Activated CD4-positive, CD25-positive, alpha-beta regulatory T cell treated with anti-CD3 and anti-CD28 coated beads, Interleukin-2, amount 50 U/mL, for 72 hours (primary cell): ENCODE data around the gene CORO1C.
"Not testable (repeated sequence)": the region's sequence is repeated elsewhere in the genome, so short reads cannot be mapped to it uniquely, and the experiment has no call there.

Source experiments
- DNase-seq: peaks from one replicate; pipeline ENCODE4 v3.0.0; 2021

Gene CORO1C

DNA sequence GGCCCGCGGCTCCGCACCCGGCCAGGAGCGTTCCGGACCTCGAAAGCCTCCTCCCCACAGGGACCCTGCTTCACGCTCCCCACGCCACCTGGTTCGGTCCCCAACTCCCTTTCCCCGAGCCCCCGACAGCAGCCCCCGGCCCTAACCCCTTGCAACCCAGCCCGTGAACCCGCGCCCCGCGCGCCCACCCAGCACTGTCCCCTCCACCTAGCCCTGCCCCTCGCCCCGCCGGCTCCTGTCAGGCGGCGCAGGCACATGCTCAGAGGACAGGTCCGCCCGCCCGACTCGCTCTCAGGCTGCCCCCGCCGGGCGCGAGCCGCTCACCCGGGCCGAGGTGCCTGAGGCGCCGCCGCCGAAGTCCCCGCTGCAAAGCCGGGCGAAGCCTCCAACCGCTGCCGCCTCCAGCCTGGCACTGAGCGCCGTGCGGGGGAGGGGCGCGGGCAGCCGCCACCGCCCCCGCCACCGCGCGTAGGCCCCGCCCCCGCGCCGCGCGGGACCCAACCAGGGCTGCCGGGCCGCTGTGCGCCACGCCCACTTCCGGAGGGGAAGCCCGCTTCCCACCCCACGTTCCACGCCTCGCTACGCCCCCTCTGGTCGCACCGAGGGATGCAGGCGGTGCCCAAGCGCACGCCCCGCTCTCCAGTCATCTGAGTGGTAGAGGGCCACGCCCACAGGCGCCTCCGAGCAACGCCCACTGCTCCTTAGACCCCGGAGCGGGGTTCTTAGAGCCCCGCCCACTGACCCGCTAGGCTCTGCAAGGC lies at the start of gene CORO1C:
Gene CORO1C (minus strand): TSS at position 414 of the 761 bp plus-strand sequence. CDS start 30,200 bp downstream, outside the sequence.
- DNase-seq, result peak; percentile 99

DNA sequence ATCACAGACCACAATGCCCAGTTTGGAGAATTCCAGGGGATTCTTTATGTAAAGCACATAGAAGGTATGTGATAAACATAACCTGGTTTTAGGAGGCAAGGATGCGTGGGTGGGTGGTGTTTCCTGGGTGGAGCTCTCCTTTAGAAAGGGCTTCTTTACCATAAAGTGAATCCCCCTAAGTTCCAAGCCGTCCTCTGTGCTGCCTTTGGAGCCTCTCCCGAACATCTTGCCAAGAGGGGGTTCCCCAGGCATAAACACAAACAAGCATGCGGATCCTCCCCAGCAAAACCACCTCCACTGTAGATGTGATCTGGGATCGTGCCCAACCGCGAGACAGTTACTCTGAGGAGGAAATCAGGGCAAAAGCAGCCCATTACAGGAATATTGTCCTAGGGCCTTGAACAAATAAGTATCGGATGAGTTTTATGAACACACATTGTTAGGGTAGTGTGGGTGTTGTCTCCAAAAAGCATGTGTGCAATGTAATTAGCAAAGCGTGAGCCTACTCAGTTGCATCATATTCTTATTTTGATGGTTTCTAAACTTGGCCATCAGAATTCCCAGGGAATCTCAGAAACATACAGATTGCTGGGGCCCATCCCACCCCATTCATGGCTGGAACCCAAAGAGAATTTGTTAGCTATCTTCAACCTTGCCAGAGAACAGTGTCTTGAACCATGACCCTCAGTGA lies 48.8 kb upstream of the CORO1C start:
- no peak for DNase-seq

DNA sequence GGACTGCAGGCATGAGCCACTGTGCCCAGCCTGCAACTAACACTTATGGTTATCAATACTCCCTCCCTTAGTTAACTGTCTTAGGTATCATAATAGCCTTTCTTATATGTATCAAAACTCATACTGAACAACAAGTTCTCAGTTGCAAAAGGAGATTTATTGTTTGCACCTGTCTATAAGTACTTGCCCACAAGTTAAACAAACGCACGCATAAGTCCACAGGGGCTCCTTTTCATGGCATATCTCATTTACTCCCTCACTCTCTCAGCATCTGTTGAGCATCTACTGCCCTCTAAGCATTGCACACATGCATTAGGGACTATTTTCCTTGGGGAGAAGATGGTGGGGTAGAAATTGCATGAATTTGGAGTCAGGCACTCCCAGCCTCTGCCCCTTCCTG lies 46.7 kb upstream of the CORO1C start:
- DNase-seq, result no peak

DNA sequence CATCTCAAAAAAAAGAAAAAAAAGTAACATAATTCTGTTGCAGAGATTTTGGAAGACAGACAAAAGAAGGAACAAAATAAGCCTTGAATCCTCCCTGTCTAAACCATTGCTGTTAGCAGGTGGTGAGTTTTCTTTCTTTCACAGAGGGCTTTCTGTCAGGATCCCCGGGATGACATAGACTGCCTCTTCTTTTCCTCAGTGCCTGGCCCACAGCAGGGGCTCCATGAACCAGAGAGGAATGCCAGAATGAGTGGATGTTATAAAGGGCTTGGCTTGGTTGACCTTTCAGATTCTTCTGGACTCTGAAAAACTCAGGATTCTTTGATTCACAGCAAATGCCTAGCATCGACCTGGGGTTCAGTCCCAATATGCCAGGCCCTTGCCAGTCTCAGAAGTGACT lies 45.8 kb upstream of the CORO1C start:
- no peak for DNase-seq

DNA sequence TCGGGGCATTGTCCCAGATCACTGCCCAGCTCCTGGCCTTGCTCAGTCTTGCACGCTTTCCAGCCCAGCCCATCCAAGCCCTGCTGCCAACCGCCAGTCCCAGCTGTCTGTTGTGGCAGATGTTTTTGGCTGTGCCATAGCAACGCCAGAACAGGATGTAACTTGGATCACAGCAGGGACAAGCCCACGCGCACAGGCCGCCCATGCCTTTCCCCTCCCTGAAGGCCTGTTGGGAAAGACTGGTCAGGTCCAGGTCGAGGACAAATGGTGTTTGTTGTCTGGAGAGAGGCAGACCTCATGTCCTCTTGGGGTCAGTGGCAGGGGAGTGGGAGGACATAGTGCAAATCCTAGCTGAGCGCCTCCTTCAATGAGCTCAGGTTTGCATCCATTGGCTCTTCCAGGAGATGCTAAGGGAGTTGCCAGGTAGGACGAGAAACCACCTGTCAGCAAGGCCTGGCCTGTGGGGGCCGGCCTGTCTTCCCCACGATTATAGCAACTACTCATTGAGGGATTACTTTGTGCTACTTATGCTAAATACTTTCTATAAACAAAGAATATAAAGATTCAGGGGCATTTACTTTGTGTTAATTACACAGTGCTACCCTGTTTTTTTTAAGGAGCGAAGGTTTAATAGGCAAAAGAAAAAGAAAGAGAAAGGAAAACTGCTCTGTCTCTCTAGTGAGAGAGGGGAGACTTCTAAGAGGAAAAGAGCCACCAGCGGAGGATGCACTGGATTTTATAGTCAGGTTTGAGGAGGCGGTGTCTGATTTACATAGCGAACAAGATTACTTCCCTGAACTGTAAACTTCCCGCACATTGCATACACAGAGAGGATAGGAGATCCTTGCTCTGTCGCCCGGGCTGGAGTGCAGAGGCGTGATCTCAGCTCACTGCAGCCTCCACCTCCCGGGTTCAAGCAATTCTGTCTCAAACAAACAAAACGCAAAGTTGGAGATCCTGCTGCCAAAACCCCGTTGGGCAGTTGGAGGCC lies 42.8 kb upstream of the CORO1C start:
- no peak for DNase-seq

DNA sequence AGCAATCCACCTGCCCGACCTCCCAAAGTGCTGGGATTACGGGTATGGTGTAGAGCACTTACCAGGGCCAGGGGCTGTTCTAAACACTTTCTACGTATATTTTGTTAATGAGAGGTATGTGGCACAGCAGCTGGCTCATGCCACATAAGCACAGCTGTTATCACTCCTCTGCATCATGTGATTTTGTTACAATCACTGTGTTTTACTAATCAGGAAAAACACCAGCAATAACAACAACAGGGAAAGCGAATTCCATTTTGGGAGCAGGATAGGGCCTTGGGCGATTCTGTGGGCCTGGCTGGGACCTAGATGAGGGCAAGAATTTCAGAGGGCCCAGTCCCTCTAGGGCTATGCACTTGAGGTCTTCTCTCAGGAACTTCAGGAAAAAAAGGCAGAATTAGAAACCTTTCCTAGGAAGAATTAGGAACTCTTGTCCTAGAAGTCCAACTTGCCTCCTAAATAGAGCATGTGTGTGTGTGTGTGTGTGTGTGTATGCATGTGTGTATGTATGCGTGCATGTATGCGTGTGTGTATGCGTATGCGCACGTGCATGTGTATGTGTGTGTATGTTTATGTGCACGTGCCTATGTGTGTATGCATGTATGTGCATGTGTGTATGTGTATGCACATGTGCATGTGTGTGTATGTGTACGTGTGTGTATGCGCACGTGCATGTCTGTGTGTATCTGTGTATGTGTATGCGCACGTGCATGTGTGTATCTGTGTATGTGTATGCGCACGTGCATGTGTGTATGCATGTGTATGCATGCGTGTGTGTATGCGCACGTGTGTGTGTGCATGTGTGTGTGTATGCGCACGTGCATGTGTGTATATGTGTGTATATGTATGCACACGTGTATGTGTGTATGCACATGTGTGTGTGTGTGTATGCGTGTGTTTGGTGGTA lies 41.8 kb upstream of the CORO1C start:
- DNase-seq, result no peak

DNA sequence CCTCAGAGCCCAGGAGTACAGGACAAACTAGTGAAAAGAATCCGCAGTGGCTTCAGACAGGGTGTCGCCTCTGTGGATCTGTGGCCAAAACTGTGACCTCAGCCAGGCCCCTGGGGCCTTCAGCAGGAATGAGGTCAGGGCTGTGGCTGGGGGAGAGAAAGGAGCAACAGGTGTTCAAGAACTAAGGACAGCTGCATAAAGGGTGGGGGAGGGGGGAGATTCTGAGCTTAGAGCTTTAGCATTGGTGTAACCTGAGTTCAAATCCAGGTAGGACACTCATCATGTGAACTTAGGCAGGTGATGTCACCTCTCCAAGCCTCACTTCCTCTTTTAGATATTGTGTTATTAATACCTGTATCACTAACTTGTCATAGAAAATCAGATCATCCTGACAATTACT lies 40.9 kb upstream of the CORO1C start:
- no peak for DNase-seq

DNA sequence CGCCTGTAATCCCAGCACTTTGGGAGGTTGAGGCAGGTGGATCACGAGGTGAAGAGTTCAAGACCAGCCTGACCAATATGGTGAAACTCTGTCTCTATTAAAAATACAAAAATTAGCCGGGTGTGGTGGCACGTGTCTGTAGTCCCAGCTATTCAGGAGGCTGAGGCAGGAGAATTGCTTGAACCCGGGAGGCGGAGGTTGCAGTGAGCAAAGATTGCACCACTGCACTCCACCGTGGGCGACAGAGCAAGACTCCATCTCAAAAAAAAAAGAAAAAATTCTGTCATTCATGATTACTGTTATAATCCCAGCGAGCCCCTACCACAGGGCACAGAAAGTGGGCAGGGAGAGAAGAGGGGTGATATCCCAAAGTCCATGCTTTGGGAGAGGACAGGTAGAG lies 40.5 kb upstream of the CORO1C start:
- DNase-seq, result not testable (repeated sequence)

DNA sequence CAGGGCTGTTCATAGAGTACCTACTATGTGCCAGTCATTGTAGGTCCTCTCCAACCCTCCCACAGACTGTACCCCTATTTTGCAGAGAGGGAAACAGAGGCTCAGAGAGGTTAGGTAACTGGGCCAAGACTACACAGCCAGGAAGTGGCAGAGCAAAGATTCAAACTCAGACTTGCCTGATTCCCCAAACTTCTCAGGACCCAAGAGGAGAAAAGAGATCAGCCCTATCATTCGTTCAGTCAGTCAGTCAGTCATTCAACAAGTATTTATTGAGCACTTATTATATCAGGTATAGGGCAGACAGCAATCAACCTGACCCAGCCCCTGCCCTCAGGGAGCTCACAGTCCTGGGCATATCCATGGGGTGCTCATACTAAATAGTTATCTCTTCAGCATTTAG lies 39.6 kb upstream of the CORO1C start:
- DNase-seq, result no peak

DNA sequence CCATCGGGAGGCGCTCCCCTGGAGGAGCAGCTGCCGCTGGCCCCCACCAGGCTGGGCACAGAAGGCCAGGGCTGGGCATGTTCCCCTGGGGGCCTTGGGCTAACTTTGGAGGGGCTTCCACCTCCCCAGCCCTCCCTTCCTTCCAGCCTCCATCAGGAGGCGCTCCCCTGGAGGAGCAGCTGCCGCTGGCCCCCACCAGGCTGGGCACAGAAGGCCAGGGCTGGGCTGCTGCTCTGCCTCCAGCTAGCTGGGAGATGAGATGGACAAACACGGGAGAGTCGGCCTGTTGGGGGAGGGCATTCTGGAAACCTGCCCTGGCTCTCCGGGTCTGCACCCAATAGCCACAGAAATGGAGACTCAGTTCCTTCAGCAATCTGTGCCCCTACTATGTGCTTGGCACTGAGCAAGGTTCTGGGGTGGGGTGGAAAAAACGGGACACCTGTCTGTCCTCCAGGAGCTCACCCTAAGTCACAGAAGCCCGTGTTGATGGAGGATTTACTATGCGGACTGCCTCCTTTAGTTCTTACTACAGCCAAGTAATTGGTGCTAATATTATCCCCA lies 39.0 kb upstream of the CORO1C start:
- no peak for DNase-seq

DNA sequence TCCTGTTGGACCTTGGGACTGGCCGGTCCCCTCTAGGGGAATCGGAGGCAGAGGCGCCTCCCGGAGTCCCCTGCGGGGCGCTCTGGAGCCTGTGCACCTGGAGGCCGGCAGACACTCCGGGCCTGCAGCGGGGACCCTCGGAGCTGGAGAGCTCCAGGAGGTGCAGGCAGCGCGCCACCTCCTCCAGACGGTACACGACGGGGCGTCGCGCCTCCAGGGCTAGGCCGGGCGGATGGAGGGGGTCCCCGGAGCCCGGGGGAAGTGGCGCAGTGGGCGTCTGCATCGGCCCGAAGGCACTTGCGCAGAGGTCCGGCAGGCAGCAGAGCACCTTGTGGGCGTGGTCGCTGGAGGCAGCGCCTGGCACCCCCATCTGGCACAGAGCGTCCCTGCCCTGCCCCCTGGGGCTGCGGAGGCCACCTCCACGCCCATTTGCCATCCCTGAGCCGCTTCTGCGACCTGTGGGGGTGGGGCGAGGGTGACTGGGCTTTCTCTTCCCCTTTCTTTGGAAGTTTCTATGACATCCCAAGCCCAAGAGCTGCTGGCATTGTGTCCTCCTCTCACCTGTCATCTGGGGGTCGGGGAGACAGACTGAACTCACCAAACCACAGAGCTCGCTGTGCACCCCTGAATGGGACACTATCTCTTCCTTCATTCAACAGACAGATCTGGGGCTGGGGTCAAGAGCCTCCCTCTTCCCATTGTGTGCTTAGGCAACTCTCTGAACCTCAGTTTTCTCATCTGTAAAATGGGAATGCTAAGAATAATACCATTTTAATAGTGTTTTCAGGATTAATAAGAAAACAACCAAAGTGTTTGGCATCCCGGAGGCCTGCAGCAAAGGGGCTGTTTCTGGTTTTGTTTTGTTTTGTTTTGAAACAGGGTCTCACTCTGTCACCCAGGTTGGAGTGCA lies 37.5 kb upstream of the CORO1C start:
- DNase-seq, result no peak

DNA sequence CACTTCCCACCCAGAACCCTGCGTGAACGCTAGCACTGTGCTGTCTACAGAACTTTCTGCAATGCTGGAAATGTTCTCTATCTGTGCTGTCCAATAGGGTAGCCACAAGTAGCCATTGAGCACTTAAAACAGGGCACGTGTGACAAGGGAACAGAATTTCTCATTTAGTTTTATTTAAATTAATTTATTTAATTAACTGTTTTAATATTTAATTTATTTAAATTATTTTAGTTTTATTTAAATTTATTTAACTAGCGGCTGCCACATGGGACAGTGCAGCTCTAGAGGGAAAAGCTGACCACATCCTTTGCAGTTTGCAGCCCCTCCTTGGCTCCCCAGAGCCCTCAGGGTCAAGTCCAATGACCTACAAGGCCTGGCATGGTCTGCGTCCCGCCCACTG lies 35.0 kb upstream of the CORO1C start:
- no peak for DNase-seq

DNA sequence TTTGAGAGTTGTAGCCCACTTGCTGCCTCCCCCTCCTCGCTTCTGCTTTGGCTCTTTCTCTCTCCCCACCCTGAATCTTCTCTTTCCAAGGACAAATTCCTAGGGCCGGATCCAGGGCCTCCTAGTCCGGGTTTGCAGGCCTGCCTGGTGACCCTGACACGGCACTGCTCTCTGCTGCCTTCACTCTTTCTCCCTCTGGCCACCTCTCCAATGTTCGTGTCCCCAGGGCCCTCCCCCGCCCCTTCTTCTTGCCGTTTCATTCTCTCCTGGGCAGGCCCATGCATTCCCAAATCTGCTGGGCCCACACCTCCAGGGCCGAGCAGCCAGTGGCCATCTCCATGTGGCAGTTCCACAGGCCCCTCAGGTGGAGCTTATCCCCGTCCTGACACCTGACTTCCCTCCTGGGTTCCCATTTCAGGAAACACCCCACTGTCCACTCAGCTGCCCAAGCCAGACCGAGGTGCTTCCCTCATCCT lies 34.0 kb upstream of the CORO1C start:
- DNase-seq, result no peak

DNA sequence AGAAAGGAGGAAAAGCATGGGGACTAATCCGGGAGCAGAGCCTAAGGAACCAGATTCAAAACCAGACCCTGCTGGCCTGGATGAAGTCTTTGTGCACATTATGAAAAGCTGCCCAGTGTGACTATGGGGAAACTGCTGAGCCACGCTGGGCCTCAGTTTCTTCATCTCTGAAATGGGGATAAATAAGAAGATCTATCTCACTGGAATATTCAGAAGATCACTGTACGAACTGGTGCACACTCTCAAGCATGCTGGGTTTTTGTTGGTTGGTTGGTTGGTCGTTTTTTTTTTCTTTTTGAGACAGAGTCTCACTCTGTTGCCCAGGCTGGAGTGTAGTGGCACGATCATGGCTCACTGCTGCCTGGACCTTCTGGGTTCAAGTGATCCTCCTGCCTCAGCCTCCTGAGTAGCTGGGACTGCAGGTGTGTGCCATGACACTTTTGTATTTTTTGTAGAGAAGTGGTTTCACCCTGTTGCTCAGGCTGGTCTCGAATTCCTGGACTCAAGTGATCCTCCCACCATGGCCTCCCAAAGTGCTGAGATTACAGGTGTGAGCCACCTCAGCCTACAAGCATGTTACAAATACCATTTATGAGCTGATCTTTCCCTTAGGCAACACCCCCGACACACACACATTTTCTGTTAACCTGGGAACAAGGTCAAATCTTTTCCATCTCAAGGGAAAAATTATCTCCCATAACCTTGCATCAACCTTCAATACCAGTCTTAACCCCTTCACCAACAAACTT lies 33.4 kb upstream of the CORO1C start:
- no peak for DNase-seq

DNA sequence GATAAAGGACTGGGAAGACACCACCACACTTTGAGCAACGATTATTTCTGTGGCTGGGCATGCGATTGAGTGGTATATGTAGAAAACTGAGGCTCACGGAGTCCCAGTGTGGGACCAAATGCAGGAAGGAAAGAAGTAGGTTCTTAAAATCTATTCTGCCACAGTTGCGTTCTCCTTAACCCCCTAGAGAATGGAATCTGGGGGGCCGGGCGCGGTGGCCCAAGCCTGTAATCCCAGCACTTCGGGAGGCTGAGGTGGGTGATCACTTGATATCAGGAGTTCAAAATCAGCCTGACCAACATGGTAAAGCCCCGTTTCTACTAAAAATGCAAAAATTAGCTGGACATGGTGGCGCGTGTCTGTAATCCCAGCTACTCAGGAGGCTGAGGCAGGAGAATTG lies 29.9 kb upstream of the CORO1C start:
- no peak for DNase-seq

DNA sequence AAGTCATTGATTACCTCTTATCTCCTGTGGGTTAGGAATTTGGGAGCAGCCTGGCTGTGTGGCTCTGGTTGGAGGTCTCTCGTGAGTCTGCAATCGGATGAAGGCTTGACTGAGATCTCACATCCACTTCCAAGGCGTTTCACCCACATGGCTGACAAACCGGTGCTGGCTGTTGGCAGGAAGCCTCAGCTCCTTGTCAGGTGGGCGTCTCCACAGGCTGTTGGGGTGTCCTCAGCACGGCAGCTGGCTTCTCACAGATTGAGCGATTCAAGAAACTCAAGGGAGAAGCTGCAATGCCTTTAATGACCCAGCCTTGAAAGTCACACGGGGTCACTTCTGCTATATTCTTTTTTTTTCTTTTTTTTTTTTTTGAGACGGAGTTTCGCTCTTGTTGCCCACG lies 28.6 kb upstream of the CORO1C start:
- DNase-seq, result no peak

DNA sequence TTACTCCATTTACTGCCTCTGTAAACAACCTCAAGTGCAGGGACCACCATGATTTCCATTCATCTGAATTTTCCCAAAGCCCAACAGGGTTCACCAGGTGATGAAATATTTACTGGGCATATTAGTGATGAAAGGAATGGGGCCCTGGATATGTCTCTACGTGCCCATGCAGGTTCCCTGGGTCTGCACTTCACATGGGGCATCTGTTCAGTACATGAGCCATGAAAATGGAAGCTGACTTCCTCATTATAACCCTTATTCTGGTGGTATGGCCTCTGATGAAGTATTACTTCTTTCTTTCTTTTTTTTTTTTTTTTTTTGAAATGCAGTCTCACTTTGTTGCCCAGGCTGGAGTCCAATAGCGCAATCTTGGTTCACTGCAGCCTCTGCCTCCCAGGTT lies 26.5 kb upstream of the CORO1C start:
- no peak for DNase-seq

DNA sequence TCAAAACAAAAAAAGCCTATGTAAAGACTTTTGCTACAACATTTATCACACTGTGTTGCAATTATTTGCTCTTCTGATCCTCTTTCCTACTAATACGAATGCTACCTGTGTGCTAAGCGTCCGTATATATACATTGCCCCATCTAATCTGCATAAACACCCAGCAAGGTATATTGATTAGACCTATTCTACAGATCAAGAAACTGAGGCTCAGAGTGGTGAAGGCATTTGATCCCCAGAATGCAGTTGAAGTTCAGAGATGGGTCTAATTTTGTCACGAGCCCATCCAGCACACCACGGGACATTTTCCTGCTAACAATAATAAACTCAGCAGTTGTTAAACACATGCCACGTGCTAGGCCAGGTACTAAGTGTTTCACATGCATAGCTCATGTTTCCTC lies 25.1 kb upstream of the CORO1C start:
- no peak for DNase-seq

DNA sequence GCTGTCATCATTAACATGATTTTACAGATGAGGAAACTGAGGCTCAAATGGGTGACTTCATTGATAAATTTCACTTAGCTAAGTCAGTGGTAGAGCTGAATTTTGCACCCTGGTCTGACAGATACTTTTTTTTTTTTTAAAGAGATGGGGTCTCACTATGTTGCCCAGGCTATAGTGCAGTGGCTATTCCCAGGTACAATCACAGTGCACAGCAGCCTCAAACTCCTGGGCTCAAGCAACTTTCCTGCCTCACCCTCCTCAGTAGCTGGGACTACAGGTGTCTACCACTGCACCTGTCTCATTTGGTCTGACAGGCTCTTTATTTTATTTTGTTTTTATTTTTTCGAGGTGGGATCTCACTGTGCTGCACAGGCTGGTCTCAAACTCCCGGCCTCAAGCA lies 24.2 kb upstream of the CORO1C start:
- DNase-seq, result no peak

DNA sequence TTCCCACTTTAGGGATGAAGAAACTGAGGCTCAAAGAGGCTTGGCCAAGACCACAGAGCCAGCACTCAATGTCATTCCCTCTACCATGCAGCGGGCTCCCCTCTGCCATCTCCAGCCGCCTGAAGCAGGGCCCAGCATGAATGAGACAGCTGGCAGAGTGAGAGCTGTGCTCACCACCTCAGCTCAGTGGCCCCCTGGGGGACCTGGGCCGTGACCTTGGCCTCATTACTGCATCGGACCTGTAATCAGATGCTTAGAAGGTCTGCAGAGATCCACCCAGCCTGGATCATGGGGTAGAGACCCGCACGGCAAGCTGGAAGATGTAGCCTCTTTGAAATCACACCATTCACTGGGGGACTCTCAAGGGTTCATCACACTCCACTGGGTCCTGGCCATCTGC lies 22.7 kb upstream of the CORO1C start:
- DNase-seq, result no peak
